AG09319 (cell line): Measurements from ENCODE around the gene MAP3K10.

Experiments used
- DNase-seq: peaks from one replicate; pipeline ENCODE4 v3.0.0-alpha.2; 2010; ENCODE audit warnings: low read depth; ENCODE audit errors: extremely low read depth
- CTCF ChIP-seq: IDR thresholded peaks from 2 replicates; pipeline ENCODE4 v1.5.1; 2011; ENCODE audit warnings: low read depth, mild to moderate bottlenecking, inconsistent platforms, low read length, moderate library complexity

Gene MAP3K10

GRCh38 chr19:40232949-40233810, 42.0 kb downstream of the MAP3K10 start:
- DNase-seq: no peak
- no peak for TF ChIP-seq CTCF

- no peak for DNase-seq
- no peak for TF ChIP-seq CTCF
Observed at GRCh38 chr19:40233811-40234389, 42.7 kb downstream of the MAP3K10 start.

GRCh38 chr19:40234429-40235237, 43.4 kb downstream of the MAP3K10 start:
- TF ChIP-seq CTCF: no peak
- DNase-seq: no peak

GRCh38 chr19:40235238-40236025, 44.2 kb downstream of the MAP3K10 start:
- DNase-seq: no peak
- TF ChIP-seq CTCF: peak; percentile 10

GRCh38 chr19:40236026-40236355, 44.8 kb downstream of the MAP3K10 start:
- no peak for DNase-seq
- TF ChIP-seq CTCF: no peak

- DNase-seq: no peak
- no peak for TF ChIP-seq CTCF
Observed at GRCh38 chr19:40236366-40236765, 45.1 kb downstream of the MAP3K10 start.
